Suprapubic skin (tissue), 4 donors: ENCODE data around the gene ADRB1. TPM values are rescaled to one million over a fixed set of nuclear protein-coding genes. Genes with fewer than 3 reads are reported as not detected.
A peak's percentile ranks its signal among the peaks of the same experiment; 100 is the strongest.

Source experiments
- DNase-seq, 2 donors: peaks; one replicate each; pipeline ENCODE4 v3.0.0-alpha.2; 2019; ENCODE audit warnings: low spot score in 2 of 2
- H3K27ac ChIP-seq: fragments of 200-600 bp; sonication (generic); one replicate; pipeline ENCODE4 v1.5.1; 2019
- H3K27me3 ChIP-seq: fragments of 200-600 bp; sonication (generic); one replicate; pipeline ENCODE4 v1.5.1; 2019
- H3K36me3 ChIP-seq: fragments of 200-600 bp; sonication (generic); one replicate; pipeline ENCODE4 v1.5.1; 2019
- H3K4me1 ChIP-seq: fragments of 200-600 bp; sonication (generic); one replicate; pipeline ENCODE4 v1.5.1; 2019
- H3K4me3 ChIP-seq: fragments of 200-600 bp; sonication (generic); one replicate; pipeline ENCODE4 v1.5.1; 2019; ENCODE audit warnings: mild to moderate bottlenecking
- H3K9me3 ChIP-seq: fragments of 200-600 bp; sonication (generic); one replicate; pipeline ENCODE4 v1.5.1; 2019
- EP300 ChIP-seq: sonication (generic); formaldehyde crosslinking; IDR thresholded peaks from one replicate; pipeline ENCODE4 v1.6.1; 2017; ENCODE audit warnings: antibody characterized with exemption
- POLR2A ChIP-seq, 2 donors: fragments of 450-650 bp; IDR thresholded peaks; one replicate each; pipeline ENCODE4 v1.6.1; 2017; ENCODE audit warnings: antibody characterized with exemption in 2 of 2, mild to moderate bottlenecking in 2 of 2, moderate library complexity in 2 of 2
- POLR2AphosphoS5 ChIP-seq, 3 donors: sonication (generic); formaldehyde crosslinking; IDR thresholded peaks; one replicate each; pipeline ENCODE4 v1.6.1; 2017; ENCODE audit warnings: antibody characterized with exemption in 3 of 3
- WGBS: methylation state at CpG from one replicate; pipeline ENCODE4 v1.1.5; 2018; 5-methylcytosine and 5-hydroxymethylcytosine counted together
- total RNA-seq, 4 donors: library from RNA; depleted of rRNA; stranded (reverse); fragments of >200 nt; gene quantifications; one replicate each; pipeline ENCODE4 v1.1.0, GENCODE V29; 2016
- TF ChIP-seq, protein P1 (sequence below), 2 donors: fragments of 200-600 bp in 1 of 2; fragments of 450-650 bp in 1 of 2; sonication (generic) in 1 of 2; IDR thresholded peaks; one replicate each; pipeline ENCODE4 v1.5.1; 2016 to 2019; ENCODE audit warnings: antibody characterized with exemption in 2 of 2, mild to moderate bottlenecking in 1 of 2, moderate library complexity in 1 of 2

ADRB1 gene
- total RNA-seq, 4 donors from 2014 or later: 0.56 to 1.4 (median 1.1) TPM

DNA sequence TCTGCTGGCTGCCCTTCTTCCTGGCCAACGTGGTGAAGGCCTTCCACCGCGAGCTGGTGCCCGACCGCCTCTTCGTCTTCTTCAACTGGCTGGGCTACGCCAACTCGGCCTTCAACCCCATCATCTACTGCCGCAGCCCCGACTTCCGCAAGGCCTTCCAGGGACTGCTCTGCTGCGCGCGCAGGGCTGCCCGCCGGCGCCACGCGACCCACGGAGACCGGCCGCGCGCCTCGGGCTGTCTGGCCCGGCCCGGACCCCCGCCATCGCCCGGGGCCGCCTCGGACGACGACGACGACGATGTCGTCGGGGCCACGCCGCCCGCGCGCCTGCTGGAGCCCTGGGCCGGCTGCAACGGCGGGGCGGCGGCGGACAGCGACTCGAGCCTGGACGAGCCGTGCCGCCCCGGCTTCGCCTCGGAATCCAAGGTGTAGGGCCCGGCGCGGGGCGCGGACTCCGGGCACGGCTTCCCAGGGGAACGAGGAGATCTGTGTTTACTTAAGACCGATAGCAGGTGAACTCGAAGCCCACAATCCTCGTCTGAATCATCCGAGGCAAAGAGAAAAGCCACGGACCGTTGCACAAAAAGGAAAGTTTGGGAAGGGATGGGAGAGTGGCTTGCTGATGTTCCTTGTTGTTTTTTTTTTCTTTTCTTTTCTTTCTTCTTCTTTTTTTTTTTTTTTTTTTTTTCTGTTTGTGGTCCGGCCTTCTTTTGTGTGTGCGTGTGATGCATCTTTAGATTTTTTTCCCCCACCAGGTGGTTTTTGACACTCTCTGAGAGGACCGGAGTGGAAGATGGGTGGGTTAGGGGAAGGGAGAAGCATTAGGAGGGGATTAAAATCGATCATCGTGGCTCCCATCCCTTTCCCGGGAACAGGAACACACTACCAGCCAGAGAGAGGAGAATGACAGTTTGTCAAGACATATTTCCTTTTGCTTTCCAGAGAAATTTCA, 1.7 kb downstream of the ADRB1 start:
- 11% methylated on average over 31 of the region's 78 CpGs for WGBS
- peak overlapping the region; percentile 55 for H3K4me3 ChIP-seq
- peaks cover 41% of the 10 kb centered on the region for H3K27me3 ChIP-seq
- H3K4me1 ChIP-seq: peaks cover 27% of the 10 kb centered on the region
- TF ChIP-seq EP300: no peak
- H3K27ac ChIP-seq: peak overlapping the region; percentile 70
- H3K36me3 ChIP-seq: no peaks in the 10 kb centered on the region
- H3K9me3 ChIP-seq: no peaks in the 10 kb centered on the region
- no peak for DNase-seq

DNA sequence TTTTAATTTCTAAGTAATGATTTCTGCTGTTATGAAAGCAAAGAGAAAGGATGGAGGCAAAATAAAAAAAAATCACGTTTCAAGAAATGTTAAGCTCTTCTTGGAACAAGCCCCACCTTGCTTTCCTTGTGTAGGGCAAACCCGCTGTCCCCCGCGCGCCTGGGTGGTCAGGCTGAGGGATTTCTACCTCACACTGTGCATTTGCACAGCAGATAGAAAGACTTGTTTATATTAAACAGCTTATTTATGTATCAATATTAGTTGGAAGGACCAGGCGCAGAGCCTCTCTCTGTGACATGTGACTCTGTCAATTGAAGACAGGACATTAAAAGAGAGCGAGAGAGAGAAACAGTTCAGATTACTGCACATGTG, 2.4 kb downstream of the ADRB1 start:
- H3K27me3 ChIP-seq: peaks cover 43% of the 10 kb centered on the region
- peaks cover 27% of the 10 kb centered on the region for H3K4me1 ChIP-seq
- H3K36me3 ChIP-seq: no peaks in the 10 kb centered on the region
- peak overlapping the region; percentile 70 for H3K27ac ChIP-seq
- DNase-seq: no peak
- peak overlapping the region; percentile 55 for H3K4me3 ChIP-seq
- WGBS: 67% methylated on average over 7 of the region's 7 CpGs
- H3K9me3 ChIP-seq: no peaks in the 10 kb centered on the region
- TF ChIP-seq POLR2AphosphoS5 (IDR thresholded peaks at IDR 0.05) (no peak), POLR2A (IDR thresholded peaks at IDR 0.05) (no peak), EP300 (no peak)
- TF ChIP-seq, protein P1, sequence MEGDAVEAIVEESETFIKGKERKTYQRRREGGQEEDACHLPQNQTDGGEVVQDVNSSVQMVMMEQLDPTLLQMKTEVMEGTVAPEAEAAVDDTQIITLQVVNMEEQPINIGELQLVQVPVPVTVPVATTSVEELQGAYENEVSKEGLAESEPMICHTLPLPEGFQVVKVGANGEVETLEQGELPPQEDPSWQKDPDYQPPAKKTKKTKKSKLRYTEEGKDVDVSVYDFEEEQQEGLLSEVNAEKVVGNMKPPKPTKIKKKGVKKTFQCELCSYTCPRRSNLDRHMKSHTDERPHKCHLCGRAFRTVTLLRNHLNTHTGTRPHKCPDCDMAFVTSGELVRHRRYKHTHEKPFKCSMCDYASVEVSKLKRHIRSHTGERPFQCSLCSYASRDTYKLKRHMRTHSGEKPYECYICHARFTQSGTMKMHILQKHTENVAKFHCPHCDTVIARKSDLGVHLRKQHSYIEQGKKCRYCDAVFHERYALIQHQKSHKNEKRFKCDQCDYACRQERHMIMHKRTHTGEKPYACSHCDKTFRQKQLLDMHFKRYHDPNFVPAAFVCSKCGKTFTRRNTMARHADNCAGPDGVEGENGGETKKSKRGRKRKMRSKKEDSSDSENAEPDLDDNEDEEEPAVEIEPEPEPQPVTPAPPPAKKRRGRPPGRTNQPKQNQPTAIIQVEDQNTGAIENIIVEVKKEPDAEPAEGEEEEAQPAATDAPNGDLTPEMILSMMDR (IDR thresholded peaks at IDR 0.05): no peak

DNA sequence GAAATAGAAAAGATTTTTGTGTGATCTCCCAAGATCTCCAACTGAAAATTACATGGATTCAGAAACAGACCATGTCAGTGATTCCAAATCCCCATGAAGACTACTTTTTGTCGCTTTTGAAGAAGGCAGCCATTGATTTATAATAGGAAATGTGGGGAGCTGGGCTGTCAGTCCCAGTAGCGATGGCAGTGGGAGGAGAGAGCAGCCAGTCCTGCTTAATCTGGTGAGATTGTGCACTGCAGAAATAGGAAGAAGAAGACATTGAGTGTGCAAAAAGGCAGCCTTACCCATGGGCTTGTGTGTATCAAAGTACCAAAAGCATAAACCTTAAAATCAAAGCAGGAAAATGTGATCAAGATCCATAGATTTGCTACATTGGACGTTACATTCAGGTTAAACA, 4.8 kb downstream of the ADRB1 start:
- DNase-seq: no peak
- H3K4me1 ChIP-seq: peaks cover 17% of the 10 kb centered on the region
- H3K4me3 ChIP-seq: no peak overlapping the region
- no peak for TF ChIP-seq POLR2A (IDR thresholded peaks at IDR 0.05)
- TF ChIP-seq POLR2AphosphoS5 (IDR thresholded peaks at IDR 0.05): no peak
- TF ChIP-seq EP300: no peak
- peaks cover 31% of the 10 kb centered on the region for H3K27me3 ChIP-seq
- 64% methylated on average over 3 of the region's 3 CpGs for WGBS
- no peaks in the 10 kb centered on the region for H3K36me3 ChIP-seq
- no peaks in the 10 kb centered on the region for H3K9me3 ChIP-seq
- no peak overlapping the region for H3K27ac ChIP-seq

DNA sequence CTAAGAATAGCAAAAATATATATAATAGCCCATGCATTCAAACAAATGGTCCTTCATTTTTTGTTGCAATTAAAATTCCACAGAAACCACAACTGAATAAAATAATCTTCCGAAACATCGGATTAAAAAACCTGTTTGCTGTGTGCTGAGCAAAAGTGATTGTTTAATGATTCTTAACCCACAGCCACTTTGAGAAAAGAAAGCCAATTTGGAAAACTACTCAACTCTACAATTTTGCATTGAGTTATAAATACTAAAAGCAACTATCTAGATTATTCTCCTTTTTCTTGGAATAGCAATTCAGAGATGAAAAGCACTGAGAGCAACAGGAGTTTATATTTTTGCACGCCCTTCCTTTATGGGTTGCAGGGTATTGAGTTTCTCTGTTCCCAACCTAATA, 8.0 kb downstream of the ADRB1 start:
- Histone ChIP-seq H3K27ac (no peak overlapping the region), H3K4me3 (no peak overlapping the region), H3K36me3 (no peaks in the 10 kb centered on the region), H3K9me3 (no peaks in the 10 kb centered on the region), H3K4me1 (no peaks in the 10 kb centered on the region), H3K27me3 (peaks cover 9% of the 10 kb centered on the region)
- TF ChIP-seq, protein P1 (IDR thresholded peaks at IDR 0.05): no peak
- TF ChIP-seq POLR2A (IDR thresholded peaks at IDR 0.05) (no peak), POLR2AphosphoS5 (IDR thresholded peaks at IDR 0.05) (no peak), EP300 (no peak)
- no peak for DNase-seq
- 83% methylated on average over 3 of the region's 3 CpGs for WGBS

DNA sequence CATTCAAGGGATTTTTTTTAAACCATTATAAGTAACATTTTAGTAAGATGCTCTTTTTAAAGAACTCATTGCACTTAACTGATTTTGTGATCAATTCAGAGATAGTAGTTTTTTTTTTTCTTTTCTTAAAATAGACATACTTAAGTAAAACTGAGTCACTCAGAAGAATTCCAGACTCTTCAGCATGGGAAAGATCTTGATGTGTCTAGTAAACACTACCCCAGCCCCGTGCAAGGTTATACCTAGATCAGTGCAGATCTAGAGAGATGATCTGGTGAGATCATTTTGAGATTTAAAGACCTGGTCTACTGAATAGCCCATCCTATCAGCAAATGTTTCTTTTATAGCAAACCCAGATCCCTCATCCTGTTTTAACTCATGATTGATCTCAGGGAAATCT, 8.6 kb downstream of the ADRB1 start:
- H3K36me3 ChIP-seq: no peaks in the 10 kb centered on the region
- H3K27me3 ChIP-seq: peaks cover 9% of the 10 kb centered on the region
- no peaks in the 10 kb centered on the region for H3K4me1 ChIP-seq
- TF ChIP-seq, protein P1 (IDR thresholded peaks at IDR 0.05): no peak
- TF ChIP-seq POLR2AphosphoS5 (IDR thresholded peaks at IDR 0.05) (no peak), POLR2A (IDR thresholded peaks at IDR 0.05) (no peak), EP300 (no peak)
- H3K9me3 ChIP-seq: no peaks in the 10 kb centered on the region
- 54% methylated on average over 1 of the region's 1 CpG for WGBS
- H3K4me3 ChIP-seq: no peak overlapping the region
- H3K27ac ChIP-seq: no peak overlapping the region
- no peak for DNase-seq

DNA sequence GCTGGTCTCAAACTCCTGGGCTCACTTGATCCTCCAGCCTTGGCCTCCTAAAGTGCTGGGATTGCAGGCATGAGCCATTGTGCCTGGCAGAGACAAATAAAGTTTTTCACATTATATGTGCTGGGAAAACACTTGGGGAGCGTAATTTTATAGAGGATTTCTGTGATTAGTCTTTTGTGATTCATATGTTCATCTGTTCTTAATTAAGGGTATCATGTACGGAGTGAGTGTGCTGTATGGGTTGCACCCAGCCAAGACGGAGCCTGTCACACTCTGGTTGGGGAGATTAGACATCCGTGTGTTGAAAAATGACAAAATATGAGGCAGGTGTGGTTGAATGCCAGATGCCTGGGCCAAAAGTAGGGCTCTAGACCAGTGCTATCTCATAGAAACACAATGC, 10.3 kb downstream of the ADRB1 start:
- DNase-seq: no peak
- peaks cover 5% of the 10 kb centered on the region for H3K4me1 ChIP-seq
- peaks cover 9% of the 10 kb centered on the region for H3K27me3 ChIP-seq
- no peaks in the 10 kb centered on the region for H3K9me3 ChIP-seq
- no peak overlapping the region for H3K27ac ChIP-seq
- H3K4me3 ChIP-seq: no peak overlapping the region
- H3K36me3 ChIP-seq: no peaks in the 10 kb centered on the region
- WGBS: 59% methylated on average over 4 of the region's 4 CpGs
- TF ChIP-seq EP300: no peak
- TF ChIP-seq POLR2AphosphoS5 (IDR thresholded peaks at IDR 0.05): no peak
- TF ChIP-seq POLR2A (IDR thresholded peaks at IDR 0.05): no peak
- TF ChIP-seq, protein P1 (IDR thresholded peaks at IDR 0.05): no peak
